ENCODE measurements around the gene GALNT9. TPM values are rescaled to one million over a fixed set of nuclear protein-coding genes. Genes with fewer than 3 reads are reported as not detected.

The GALNT9 gene
- polyA plus RNA-seq, 1 of the 3 experiments (the other 2 are of a cell fraction): not detected

GRCh38 chr12:132207083-132207775, 122.2 kb downstream of the GALNT9 start (continued):
- no peak for TF ChIP-seq REST (IDR thresholded peaks at IDR 0.05; ENCODE audit: low read depth, low read length)
- TF ChIP-seq FOXM1 (IDR thresholded peaks at IDR 0.05; ENCODE audit: low read depth): no peak
- no peak for TF ChIP-seq MAX (IDR thresholded peaks at IDR 0.05; ENCODE audit: low read depth)
- no peak for TF ChIP-seq GATA2 (CRISPR knock-in tag; IDR thresholded peaks at IDR 0.05)
- TF ChIP-seq TCF12 (IDR thresholded peaks at IDR 0.05): no peak
- TF ChIP-seq MXI1 (IDR thresholded peaks at IDR 0.05; ENCODE audit: low read depth, low read length): no peak
- TF ChIP-seq JUND (IDR thresholded peaks at IDR 0.05): no peak

DNA sequence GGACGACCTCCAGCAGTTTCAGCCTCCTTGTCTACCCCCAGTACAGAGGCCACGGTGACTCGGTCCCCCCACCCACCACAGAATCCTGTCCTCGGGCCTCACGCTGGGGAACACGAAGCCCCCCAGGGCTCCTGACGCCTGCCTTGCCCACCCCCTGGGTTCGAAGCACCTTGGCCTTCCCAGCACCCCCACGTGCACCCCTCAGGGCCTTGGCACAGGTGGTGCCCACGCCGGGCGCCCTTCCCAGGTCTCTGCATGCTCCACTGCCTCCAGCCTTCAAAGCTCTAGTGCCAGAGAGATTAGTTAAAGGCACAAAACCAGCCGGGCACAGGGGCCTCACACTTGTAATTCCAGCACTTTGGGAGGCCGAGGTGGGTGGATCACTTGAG, 123.3 kb downstream of the GALNT9 start:
- H4K20me1 ChIP-seq (ENCODE audit: insufficient read depth): no peaks in the 10 kb centered on the region
- H3K27me3 ChIP-seq (ENCODE audit: insufficient read depth): peaks cover 89% of the 10 kb centered on the region
- POLR2A ChIA-PET: no interaction called here
- H3K79me2 ChIP-seq (ENCODE audit: insufficient read depth): no peaks in the 10 kb centered on the region
- no peaks in the 10 kb centered on the region for H3K36me3 ChIP-seq (replicated peaks in 1 of 2; ENCODE audit: control insufficient read depth in 1 of 2, insufficient read depth in 2 of 2, low read length in 1 of 2)
- whole genome bisulfite sequencing (ENCODE audit: low lambda C conversion rate): 10% methylated on average over 14 of the region's 14 CpGs
- no peak for DNase-seq
- CTCF ChIA-PET: interaction anchor here (3.4 kb wide), 1 partner anchor 13 kb away, joined by 15 read pairs; no protein-coding TSS in a partner anchor
- no peaks in the 10 kb centered on the region for H3K4me1 ChIP-seq (ENCODE audit: control insufficient read depth in 1 of 2, insufficient read depth in 2 of 2, low read depth in 1 of 2, low read length in 1 of 2)
- no peaks in the 10 kb centered on the region for H3K9me3 ChIP-seq
- no peaks in the 10 kb centered on the region for H3K9me2 ChIP-seq
- H3F3A ChIP-seq (replicated peaks; ENCODE audit: insufficient read depth): no peaks in the 10 kb centered on the region
- H2AFZ ChIP-seq (ENCODE audit: low read depth): no peak overlapping the region
- no peak overlapping the region for H3K9ac ChIP-seq
- H3K27ac ChIP-seq (ENCODE audit: low read depth in 2 of 2, low read length in 1 of 2): no peak overlapping the region
- no peak for TF ChIP-seq EZH2phosphoT487 (IDR thresholded peaks at IDR 0.05; ENCODE audit: borderline replicate concordance, low read depth)
- TF ChIP-seq CTCF (IDR thresholded peaks at IDR 0.05): no peak
- no peak for TF ChIP-seq SMC3 (IDR thresholded peaks at IDR 0.05; ENCODE audit: low read depth, low read length)
- TF ChIP-seq NRF1 (IDR thresholded peaks at IDR 0.05; ENCODE audit: low read depth, low read length): no peak
- no peak for TF ChIP-seq NFIC (IDR thresholded peaks at IDR 0.05; ENCODE audit: borderline replicate concordance)
- no peak for TF ChIP-seq USF2 (IDR thresholded peaks at IDR 0.05; ENCODE audit: borderline replicate concordance, low read depth, low read length)
- TF ChIP-seq FOSL2 (IDR thresholded peaks at IDR 0.05; ENCODE audit: borderline replicate concordance, low read depth): no peak
- no peak for TF ChIP-seq SIN3A (IDR thresholded peaks at IDR 0.05; ENCODE audit: borderline replicate concordance, low read depth, low read length)
- TF ChIP-seq YY1 (IDR thresholded peaks at IDR 0.05; ENCODE audit: low read depth): no peak
- TF ChIP-seq RXRA (IDR thresholded peaks at IDR 0.05; ENCODE audit: borderline replicate concordance, low read depth): no peak
- no peak for TF ChIP-seq GABPA (IDR thresholded peaks at IDR 0.05; ENCODE audit: low read depth)
- no peak for TF ChIP-seq FOXM1 (IDR thresholded peaks at IDR 0.05; ENCODE audit: low read depth)
- TF ChIP-seq, protein P1, sequence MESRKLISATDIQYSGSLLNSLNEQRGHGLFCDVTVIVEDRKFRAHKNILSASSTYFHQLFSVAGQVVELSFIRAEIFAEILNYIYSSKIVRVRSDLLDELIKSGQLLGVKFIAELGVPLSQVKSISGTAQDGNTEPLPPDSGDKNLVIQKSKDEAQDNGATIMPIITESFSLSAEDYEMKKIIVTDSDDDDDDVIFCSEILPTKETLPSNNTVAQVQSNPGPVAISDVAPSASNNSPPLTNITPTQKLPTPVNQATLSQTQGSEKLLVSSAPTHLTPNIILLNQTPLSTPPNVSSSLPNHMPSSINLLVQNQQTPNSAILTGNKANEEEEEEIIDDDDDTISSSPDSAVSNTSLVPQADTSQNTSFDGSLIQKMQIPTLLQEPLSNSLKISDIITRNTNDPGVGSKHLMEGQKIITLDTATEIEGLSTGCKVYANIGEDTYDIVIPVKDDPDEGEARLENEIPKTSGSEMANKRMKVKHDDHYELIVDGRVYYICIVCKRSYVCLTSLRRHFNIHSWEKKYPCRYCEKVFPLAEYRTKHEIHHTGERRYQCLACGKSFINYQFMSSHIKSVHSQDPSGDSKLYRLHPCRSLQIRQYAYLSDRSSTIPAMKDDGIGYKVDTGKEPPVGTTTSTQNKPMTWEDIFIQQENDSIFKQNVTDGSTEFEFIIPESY (IDR thresholded peaks at IDR 0.05; ENCODE audit: borderline replicate concordance, low read depth): no peak
- no peak for TF ChIP-seq IRF3 (IDR thresholded peaks at IDR 0.05; ENCODE audit: low read depth, low read length)
- H3K4me2 ChIP-seq: no peak overlapping the region
- no peak overlapping the region for H3K4me3 ChIP-seq (ENCODE audit: low read depth in 2 of 2, low read length in 1 of 2)

Data from SK-N-SH (cell line).